Type B pancreatic cell (in vitro differentiated cells): ENCODE results near the gene DAZAP1. TPM values are rescaled to one million over a fixed set of nuclear protein-coding genes. Genes with fewer than 3 reads are reported as not detected.

Experiments
- DNase-seq: peaks from one replicate; pipeline ENCODE4 v3.0.0; 2021; ENCODE audit warnings: mixed read lengths; ENCODE audit not compliant: unreplicated experiment; ENCODE audit errors: extremely low spot score
- H3K27ac Mint-ChIP-seq: 2 replicates; pipeline ENCODE4 v1.8.0; 2021; ENCODE audit warnings: mild to moderate bottlenecking, mixed read lengths
- H3K27me3 Mint-ChIP-seq: 2 replicates; pipeline ENCODE4 v1.8.0; 2021; ENCODE audit warnings: mixed read lengths
- H3K36me3 Mint-ChIP-seq: 2 replicates; pipeline ENCODE4 v1.8.0; 2021; ENCODE audit warnings: mixed read lengths
- H3K4me1 Mint-ChIP-seq: one replicate; pipeline ENCODE4 v1.8.0; 2021; ENCODE audit warnings: mixed read lengths; ENCODE audit not compliant: unreplicated experiment
- H3K4me3 Mint-ChIP-seq: 2 replicates; pipeline ENCODE4 v1.8.0; 2021; ENCODE audit warnings: mild to moderate bottlenecking, mixed read lengths
- H3K9me3 Mint-ChIP-seq: 2 replicates; pipeline ENCODE4 v1.8.0; 2021; ENCODE audit warnings: mixed read lengths
- total RNA-seq: library from RNA; stranded (reverse); gene quantifications from 2 replicates; pipeline ENCODE4 v1.2.1, GENCODE V29; 2021; ENCODE audit warnings: low replicate concordance
- TF ChIP-seq, protein P1 (sequence below): fragments of 200-600 bp; sonication (generic); conservative IDR thresholded peaks from 2 replicates; pipeline ENCODE4 v1.5.0; 2021; ENCODE audit warnings: antibody characterized with exemption, mild to moderate bottlenecking

Gene DAZAP1
- total RNA-seq, 1 donor from 2014 or later: 124 TPM

GRCh38 chr19:1432507-1432887 lies 25.1 kb downstream of the DAZAP1 start:
- Mint-ChIP-seq H3K9me3 (no peaks in the 10 kb centered on the region), H3K36me3 (no peaks in the 10 kb centered on the region), H3K4me3 (no peak overlapping the region), H3K27me3 (no peaks in the 10 kb centered on the region), H3K27ac (no peak overlapping the region), H3K4me1 (no peaks in the 10 kb centered on the region)
- TF ChIP-seq, protein P1, sequence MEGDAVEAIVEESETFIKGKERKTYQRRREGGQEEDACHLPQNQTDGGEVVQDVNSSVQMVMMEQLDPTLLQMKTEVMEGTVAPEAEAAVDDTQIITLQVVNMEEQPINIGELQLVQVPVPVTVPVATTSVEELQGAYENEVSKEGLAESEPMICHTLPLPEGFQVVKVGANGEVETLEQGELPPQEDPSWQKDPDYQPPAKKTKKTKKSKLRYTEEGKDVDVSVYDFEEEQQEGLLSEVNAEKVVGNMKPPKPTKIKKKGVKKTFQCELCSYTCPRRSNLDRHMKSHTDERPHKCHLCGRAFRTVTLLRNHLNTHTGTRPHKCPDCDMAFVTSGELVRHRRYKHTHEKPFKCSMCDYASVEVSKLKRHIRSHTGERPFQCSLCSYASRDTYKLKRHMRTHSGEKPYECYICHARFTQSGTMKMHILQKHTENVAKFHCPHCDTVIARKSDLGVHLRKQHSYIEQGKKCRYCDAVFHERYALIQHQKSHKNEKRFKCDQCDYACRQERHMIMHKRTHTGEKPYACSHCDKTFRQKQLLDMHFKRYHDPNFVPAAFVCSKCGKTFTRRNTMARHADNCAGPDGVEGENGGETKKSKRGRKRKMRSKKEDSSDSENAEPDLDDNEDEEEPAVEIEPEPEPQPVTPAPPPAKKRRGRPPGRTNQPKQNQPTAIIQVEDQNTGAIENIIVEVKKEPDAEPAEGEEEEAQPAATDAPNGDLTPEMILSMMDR: no peak
- no peak for DNase-seq

DNA sequence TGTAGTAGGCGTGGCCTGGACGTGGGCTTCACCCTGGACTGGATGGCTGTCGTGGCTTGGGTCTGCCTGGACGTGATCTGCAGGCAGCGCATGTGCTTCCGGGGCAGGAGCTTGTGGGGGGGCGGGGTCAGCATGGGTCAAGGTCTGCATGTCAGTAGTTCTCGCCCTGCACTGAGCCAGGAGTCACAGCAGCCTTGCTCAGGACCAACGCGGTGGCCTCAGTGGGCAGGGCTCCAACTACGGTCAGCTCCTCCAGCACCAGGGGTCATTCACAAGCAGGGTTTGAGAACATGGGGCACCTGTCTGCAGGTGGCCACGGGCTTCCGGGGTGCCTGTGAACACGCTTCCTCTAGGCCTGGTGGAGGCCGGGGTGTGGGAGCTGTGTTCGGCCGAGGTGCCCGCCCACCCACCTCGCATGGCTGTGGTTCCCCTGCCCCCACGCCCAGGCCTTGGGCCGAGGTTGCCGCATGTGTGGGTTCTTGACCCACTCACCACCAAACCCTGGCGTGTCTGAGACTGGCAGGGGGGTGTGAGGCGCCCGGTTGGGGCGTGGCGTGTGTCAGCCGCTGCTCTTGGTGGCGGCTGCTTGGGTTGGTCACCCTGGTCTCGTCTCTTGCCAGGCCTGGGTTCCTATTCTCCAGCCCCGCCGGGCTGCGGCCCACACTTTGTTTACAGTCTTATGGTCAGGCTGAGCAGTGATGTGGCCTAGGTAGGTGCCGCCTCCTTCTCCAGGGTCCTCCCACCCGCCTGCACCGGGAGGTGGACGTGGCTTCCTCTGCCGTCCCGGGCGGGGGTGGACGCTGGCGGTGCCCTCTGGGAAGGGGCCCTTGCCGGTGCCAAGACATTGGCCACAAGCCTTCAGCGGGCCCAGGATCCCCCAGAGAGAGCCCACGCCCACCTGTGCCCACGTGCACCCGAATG lies 26.0 kb downstream of the DAZAP1 start:
- H3K4me3 Mint-ChIP-seq: no peak overlapping the region
- no peak for DNase-seq
- TF ChIP-seq, protein P1: no peak
- no peak overlapping the region for H3K27ac Mint-ChIP-seq
- H3K27me3 Mint-ChIP-seq: no peaks in the 10 kb centered on the region
- no peaks in the 10 kb centered on the region for H3K9me3 Mint-ChIP-seq
- no peaks in the 10 kb centered on the region for H3K4me1 Mint-ChIP-seq
- H3K36me3 Mint-ChIP-seq: peaks cover 4% of the 10 kb centered on the region

DNA sequence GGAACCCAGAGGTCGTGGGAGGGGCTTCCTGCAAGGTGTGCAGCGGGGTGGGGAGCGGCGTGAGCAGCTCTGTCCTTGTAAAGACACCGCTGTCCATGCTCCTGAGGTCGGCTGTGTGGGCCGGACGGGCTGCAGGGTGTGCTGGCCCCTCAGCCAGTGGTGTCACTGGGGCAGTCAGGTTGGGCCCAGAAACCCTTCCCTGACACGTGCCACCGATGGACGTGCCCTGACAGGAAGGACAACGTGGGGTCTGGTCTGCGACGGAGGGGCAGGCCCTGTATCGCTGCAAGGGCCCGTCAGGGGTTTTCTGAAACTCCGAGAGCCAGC lies 26.6 kb downstream of the DAZAP1 start:
- Mint-ChIP-seq H3K27me3 (no peaks in the 10 kb centered on the region), H3K4me1 (no peaks in the 10 kb centered on the region), H3K4me3 (no peak overlapping the region), H3K27ac (no peak overlapping the region), H3K36me3 (peaks cover 4% of the 10 kb centered on the region), H3K9me3 (no peaks in the 10 kb centered on the region)
- TF ChIP-seq, protein P1: no peak
- DNase-seq: no peak

DNA sequence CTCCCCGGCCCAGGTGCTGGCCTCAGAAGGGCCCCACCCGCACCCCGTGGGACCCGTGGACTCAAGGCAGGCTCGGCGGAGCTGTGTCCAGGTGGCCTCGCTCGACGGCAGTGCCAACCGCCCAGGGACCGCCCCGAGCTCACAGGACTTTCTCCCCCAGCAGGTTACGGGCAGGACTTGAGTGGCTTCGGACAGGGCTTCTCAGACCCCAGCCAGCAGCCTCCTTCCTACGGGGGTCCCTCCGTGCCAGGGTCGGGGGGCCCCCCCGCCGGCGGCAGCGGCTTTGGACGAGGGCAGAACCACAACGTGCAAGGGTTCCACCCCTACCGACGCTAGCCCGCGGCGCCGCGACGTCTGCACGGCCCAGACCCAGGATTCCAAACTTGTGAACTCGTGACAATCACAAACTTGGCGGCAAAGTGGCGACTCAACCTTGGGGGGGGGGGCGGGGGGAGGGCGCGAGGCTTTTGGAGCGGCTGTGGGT lies 27.2 kb downstream of the DAZAP1 start:
- Mint-ChIP-seq H3K36me3 (peaks cover 4% of the 10 kb centered on the region), H3K9me3 (no peaks in the 10 kb centered on the region), H3K27ac (no peak overlapping the region), H3K4me1 (peaks cover 1% of the 10 kb centered on the region), H3K4me3 (no peak overlapping the region), H3K27me3 (no peaks in the 10 kb centered on the region)
- TF ChIP-seq, protein P1: no peak
- DNase-seq: no peak

GRCh38 chr19:1435378-1435989 lies 28.1 kb downstream of the DAZAP1 start:
- H3K27ac Mint-ChIP-seq: no peak overlapping the region

More at GRCh38 chr19:1435378-1435989, 28.1 kb downstream of the DAZAP1 start:
- no peaks in the 10 kb centered on the region for H3K9me3 Mint-ChIP-seq
- no peak for DNase-seq
- H3K4me3 Mint-ChIP-seq: no peak overlapping the region
- peaks cover 3% of the 10 kb centered on the region for H3K4me1 Mint-ChIP-seq
- H3K36me3 Mint-ChIP-seq: peaks cover 4% of the 10 kb centered on the region
- H3K27me3 Mint-ChIP-seq: no peaks in the 10 kb centered on the region
- TF ChIP-seq, protein P1: no peak
